GM12878 (cell line): ENCODE data around the gene OTOP3. TPM values are rescaled to one million over a fixed set of nuclear protein-coding genes. Genes with fewer than 3 reads are reported as not detected.

ENCODE experiments used
- ATAC-seq: fragments of 200-7000 bp; cut with Tn5 transposase; 3 replicates; pipeline ENCODE4 v1.9.1; 2020; ENCODE audit warnings: mild to moderate bottlenecking, moderate library complexity
- BruUV-seq: library from RNA; stranded (reverse); fragments of 400-500 nt; replicated peaks from 2 replicates; lab custom pipeline; 2021; lab: Mats Ljungman, UMichigan
- CTCF ChIA-PET: fragments of 300-600 bp; sonication (Branson Sonifier 250); formaldehyde crosslinking; extraction: SDS; loops from one replicate; lab custom pipeline; 2021; ENCODE audit warnings: inconsistent platforms; lab: Yijun Ruan, JAX
- POLR2A ChIA-PET: fragments of 350-600 bp; formaldehyde crosslinking; extraction: SDS; loops from one replicate; lab custom pipeline; 2021; ENCODE audit warnings: inconsistent platforms; lab: Charles Lee
- RAD21 ChIA-PET: fragments of 300-600 bp; sonication (Branson Sonifier 250); formaldehyde crosslinking; loops from one replicate; lab custom pipeline; 2023; ENCODE audit warnings: antibody characterized with exemption; ENCODE audit not compliant: unreplicated experiment; lab: Charles Lee
- SMC1A ChIA-PET: fragments of 300-600 bp; sonication (Branson Sonifier 250); formaldehyde crosslinking; loops from one replicate; lab custom pipeline; 2023; ENCODE audit not compliant: unreplicated experiment, uncharacterized antibody; lab: Charles Lee
- DNase-seq: peaks from one replicate; pipeline ENCODE4 v3.0.0-alpha.2; 2011; ENCODE audit warnings: low read depth, low spot score
- FAIRE-seq: peaks from 3 replicates; lab custom pipeline; 2011; peaks lifted over from hg19 to GRCh38; lab: Jason Lieb, UNC
- H2AFZ ChIP-seq: 2 replicates; pipeline ENCODE4 v1.6.0; 2011; ENCODE audit warnings: low read depth, low read length, control low read depth; ENCODE audit not compliant: control insufficient read depth
- H3K27ac ChIP-seq: 2 replicates; pipeline ENCODE4 v1.5.1; 2011; ENCODE audit warnings: control low read depth; ENCODE audit not compliant: control insufficient read depth, insufficient read depth
- H3K27me3 ChIP-seq, 2 experiments: replicated peaks in 1 of 2; 2 replicates each; pipeline versions ENCODE4 v1.6.0 to v1.6.1; 2011; ENCODE audit warnings: low read length in 1 of 2; ENCODE audit not compliant: control insufficient read depth in 2 of 2, insufficient read depth in 2 of 2
- H3K36me3 ChIP-seq, 2 experiments: 2 replicates each; pipeline ENCODE4 v1.5.1; 2011; ENCODE audit warnings: low read length in 1 of 2; ENCODE audit not compliant: control insufficient read depth in 2 of 2, insufficient read depth in 2 of 2
- H3K4me1 ChIP-seq: 2 replicates; pipeline ENCODE4 v1.6.1; 2011; ENCODE audit warnings: mild to moderate bottlenecking, low read length, moderate library complexity, mixed read lengths; ENCODE audit not compliant: control insufficient read depth, insufficient read depth
- H3K4me2 ChIP-seq: 2 replicates; pipeline ENCODE4 v1.6.0; 2011; ENCODE audit warnings: control low read depth; ENCODE audit not compliant: control insufficient read depth, insufficient read depth
- H3K4me3 ChIP-seq: fragments of 200-600 bp; sonication (generic); 2 replicates; pipeline ENCODE4 v1.5.1; 2016
- H3K79me2 ChIP-seq: 2 replicates; pipeline ENCODE4 v1.6.0; 2011; ENCODE audit warnings: low read length; ENCODE audit not compliant: control insufficient read depth, insufficient read depth
- H3K9ac ChIP-seq: 2 replicates; pipeline ENCODE4 v1.8.0; 2011; ENCODE audit warnings: low read length, control low read depth, mixed read lengths; ENCODE audit not compliant: control insufficient read depth, insufficient read depth
- H3K9me3 ChIP-seq: replicated peaks from 3 replicates; pipeline ENCODE4 v1.5.1; 2011; ENCODE audit warnings: mild to moderate bottlenecking, low read length; ENCODE audit not compliant: control insufficient read depth, insufficient read depth
- H4K20me1 ChIP-seq: 2 replicates; pipeline ENCODE4 v1.6.0; 2011; ENCODE audit not compliant: control insufficient read depth, insufficient read depth
- BACH1 ChIP-seq: fragments of 450-650 bp; IDR thresholded peaks from 2 replicates; pipeline ENCODE4 v1.6.1; 2017; ENCODE audit warnings: mild to moderate bottlenecking, borderline replicate concordance
- WGBS: methylation state at CpG from one replicate; pipeline ENCODE4 v1.1.6; 2016; ENCODE audit warnings: low lambda C conversion rate; ENCODE audit not compliant: insufficient replicate concordance, insufficient coverage; ENCODE audit errors: missing lambda C conversion rate; 5-methylcytosine and 5-hydroxymethylcytosine counted together
- in situ Hi-C: fragments of 300-500 bp; cut with MboI; formaldehyde crosslinking; loops from 9 replicates; pipeline ENCODE4 v1.14.3; 2018; ENCODE audit warnings: mixed read lengths
- intact Hi-C: fragments of 100-400 bp; cut with micrococcal nuclease; formaldehyde crosslinking; loops from one replicate; pipeline ENCODE4 v1.14.2; 2022; ENCODE audit not compliant: unreplicated experiment
- polyA plus RNA-seq, 11 experiments: library from polyadenylated mRNA; depleted of rRNA in 4 of 11; unstranded in 6 of 11; stranded (reverse) in 5 of 11; fragments of >200 nt; fragmentation: Nextera tagmentation in 4 of 11; fragmentation: Illumina TruSeq in 1 of 11; extraction: Ambion mirVana in 4 of 11; extraction: Trizol in 1 of 11; gene quantifications; 1 replicate in 1 of 11; 2 replicates in 10 of 11; pipeline versions ENCODE4 v1.2.1 to v1.2.3, GENCODE V29; 2011 to 2016; ENCODE audit warnings: inconsistent platforms in 2 of 11, missing spikeins in 2 of 11, low read depth in 1 of 11
- total RNA-seq, 4 experiments: library from RNA; depleted of rRNA in 3 of 4; stranded (reverse); fragments of >200 nt in 3 of 4; fragmentation: Illumina TruSeq in 1 of 4; extraction: Trizol in 1 of 4; gene quantifications; 2 replicates each; pipeline versions ENCODE4 v1.2.1 to v1.2.3, GENCODE V29; 2013 to 2021
- TF ChIP-seq, protein P1 (sequence below): fragments of 450-650 bp; formaldehyde crosslinking; IDR thresholded peaks from 2 replicates; pipeline ENCODE4 v1.4.0; 2020; ENCODE audit warnings: mild to moderate bottlenecking, moderate library complexity

The OTOP3 gene
- total and polyA plus RNA-seq, 10 of the 15 experiments (the other 5 are each of a cell fraction or from before 2014, with no cell fraction given) = 0.03 to 0.06 TPM; not detected in 8

DNA sequence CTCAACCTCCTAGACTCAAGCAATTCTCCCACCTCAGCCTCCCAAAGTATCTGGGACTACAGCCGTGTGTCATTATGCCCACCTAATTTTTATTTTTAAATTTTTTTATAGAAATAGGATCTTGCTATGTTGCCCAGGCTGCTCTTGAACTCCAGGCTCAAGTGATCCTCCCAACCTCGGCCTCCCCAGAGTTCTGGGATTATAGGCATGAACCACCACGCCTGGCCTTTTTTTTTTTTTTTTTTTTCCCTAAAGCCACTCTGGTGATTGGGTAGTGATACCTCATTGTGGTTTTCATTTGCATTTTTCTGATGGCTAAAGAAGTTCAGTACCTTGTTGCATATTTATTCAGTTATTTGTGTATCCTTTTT, 50.5 kb downstream of the OTOP3 start:
- CTCF ChIA-PET = interaction anchor here (1.1 kb wide), 1 partner anchor 12 kb away, joined by 3 read pairs; no protein-coding TSS in a partner anchor
- POLR2A ChIA-PET = interaction anchor here (0.6 kb wide), 1 partner anchor 86 kb away, joined by 3 read pairs; no protein-coding TSS in a partner anchor
- H3K4me2 ChIP-seq = no peak overlapping the region
- no peak for DNase-seq
- no peak overlapping the region for H3K27ac ChIP-seq
- no peaks in the 10 kb centered on the region for H3K9me3 ChIP-seq
- SMC1A ChIA-PET = no interaction called here
- H3K36me3 ChIP-seq = no peaks in the 10 kb centered on the region
- no TSS peak for BruUV-seq
- H3K4me1 ChIP-seq = peaks cover 10% of the 10 kb centered on the region
- no peak overlapping the region for H3K4me3 ChIP-seq
- intact Hi-C loops = no loop called here
- in situ Hi-C loops = no loop called here
- no peak for ATAC-seq
- H2AFZ ChIP-seq = no peak overlapping the region
- RAD21 ChIA-PET = interaction anchor here (1.1 kb wide), 1 partner anchor 24 kb away, joined by 4 read pairs; no protein-coding TSS in a partner anchor
- peaks cover 2 to 22% of the 10 kb centered on the region in 2 experiments for H3K27me3 ChIP-seq
- no peak for FAIRE-seq
- H4K20me1 ChIP-seq = no peaks in the 10 kb centered on the region
- no peaks in the 10 kb centered on the region for H3K79me2 ChIP-seq
- TF ChIP-seq, protein P1, sequence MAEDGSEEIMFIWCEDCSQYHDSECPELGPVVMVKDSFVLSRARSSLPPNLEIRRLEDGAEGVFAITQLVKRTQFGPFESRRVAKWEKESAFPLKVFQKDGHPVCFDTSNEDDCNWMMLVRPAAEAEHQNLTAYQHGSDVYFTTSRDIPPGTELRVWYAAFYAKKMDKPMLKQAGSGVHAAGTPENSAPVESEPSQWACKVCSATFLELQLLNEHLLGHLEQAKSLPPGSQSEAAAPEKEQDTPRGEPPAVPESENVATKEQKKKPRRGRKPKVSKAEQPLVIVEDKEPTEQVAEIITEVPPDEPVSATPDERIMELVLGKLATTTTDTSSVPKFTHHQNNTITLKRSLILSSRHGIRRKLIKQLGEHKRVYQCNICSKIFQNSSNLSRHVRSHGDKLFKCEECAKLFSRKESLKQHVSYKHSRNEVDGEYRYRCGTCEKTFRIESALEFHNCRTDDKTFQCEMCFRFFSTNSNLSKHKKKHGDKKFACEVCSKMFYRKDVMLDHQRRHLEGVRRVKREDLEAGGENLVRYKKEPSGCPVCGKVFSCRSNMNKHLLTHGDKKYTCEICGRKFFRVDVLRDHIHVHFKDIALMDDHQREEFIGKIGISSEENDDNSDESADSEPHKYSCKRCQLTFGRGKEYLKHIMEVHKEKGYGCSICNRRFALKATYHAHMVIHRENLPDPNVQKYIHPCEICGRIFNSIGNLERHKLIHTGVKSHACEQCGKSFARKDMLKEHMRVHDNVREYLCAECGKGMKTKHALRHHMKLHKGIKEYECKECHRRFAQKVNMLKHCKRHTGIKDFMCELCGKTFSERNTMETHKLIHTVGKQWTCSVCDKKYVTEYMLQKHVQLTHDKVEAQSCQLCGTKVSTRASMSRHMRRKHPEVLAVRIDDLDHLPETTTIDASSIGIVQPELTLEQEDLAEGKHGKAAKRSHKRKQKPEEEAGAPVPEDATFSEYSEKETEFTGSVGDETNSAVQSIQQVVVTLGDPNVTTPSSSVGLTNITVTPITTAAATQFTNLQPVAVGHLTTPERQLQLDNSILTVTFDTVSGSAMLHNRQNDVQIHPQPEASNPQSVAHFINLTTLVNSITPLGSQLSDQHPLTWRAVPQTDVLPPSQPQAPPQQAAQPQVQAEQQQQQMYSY = no peak
- no peak for TF ChIP-seq BACH1
- TF ChIP-seq, all 136 proteins: peak for 0
- H3K9ac ChIP-seq = no peak overlapping the region
- 20% methylated on average over 3 of the region's 3 CpGs for WGBS
